ENCODE data around the gene MED15. TPM values are rescaled to one million over a fixed set of nuclear protein-coding genes. Genes with fewer than 3 reads are reported as not detected.

The MED15 gene
- total and polyA plus RNA-seq, 12 donors = 33.8 to 66.8 (median 40.9) TPM

DNA sequence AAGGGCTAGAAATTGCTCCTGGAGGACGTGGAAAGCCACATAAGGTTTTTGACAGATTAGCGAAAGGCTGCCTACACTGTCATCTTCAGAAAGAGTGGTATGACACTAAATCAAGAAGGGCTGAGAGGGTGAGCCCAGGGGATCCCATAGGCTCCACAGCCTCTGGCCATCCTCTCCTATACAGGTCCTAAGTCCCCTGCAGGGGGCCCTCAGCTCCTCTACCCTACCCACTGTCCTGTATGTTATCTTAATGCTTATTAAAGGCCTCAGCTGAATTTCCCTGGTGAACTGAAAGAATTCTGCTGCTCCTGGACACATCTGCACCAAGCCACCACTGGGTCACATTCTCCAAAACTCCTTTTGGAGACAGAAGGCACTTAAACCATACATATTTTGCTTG, 19.7 kb upstream of the MED15 start:
- TF ChIP-seq, protein P1, sequence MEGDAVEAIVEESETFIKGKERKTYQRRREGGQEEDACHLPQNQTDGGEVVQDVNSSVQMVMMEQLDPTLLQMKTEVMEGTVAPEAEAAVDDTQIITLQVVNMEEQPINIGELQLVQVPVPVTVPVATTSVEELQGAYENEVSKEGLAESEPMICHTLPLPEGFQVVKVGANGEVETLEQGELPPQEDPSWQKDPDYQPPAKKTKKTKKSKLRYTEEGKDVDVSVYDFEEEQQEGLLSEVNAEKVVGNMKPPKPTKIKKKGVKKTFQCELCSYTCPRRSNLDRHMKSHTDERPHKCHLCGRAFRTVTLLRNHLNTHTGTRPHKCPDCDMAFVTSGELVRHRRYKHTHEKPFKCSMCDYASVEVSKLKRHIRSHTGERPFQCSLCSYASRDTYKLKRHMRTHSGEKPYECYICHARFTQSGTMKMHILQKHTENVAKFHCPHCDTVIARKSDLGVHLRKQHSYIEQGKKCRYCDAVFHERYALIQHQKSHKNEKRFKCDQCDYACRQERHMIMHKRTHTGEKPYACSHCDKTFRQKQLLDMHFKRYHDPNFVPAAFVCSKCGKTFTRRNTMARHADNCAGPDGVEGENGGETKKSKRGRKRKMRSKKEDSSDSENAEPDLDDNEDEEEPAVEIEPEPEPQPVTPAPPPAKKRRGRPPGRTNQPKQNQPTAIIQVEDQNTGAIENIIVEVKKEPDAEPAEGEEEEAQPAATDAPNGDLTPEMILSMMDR (IDR thresholded peaks at IDR 0.05) = no peak
- no peak for ATAC-seq
- intact Hi-C loops (cut with DNase I) = no loop called here
- Histone ChIP-seq H3K9me3 (no peaks in the 10 kb centered on the region), H3K36me3 (peaks cover 0 to 32% (median 0%) of the 10 kb centered on the region in 9 donors), H3K4me3 (no peak overlapping the region), H3K27ac (no peak overlapping the region), H3K27me3 (no peaks in the 10 kb centered on the region), H3K4me1 (peaks cover 0 to 16% (median 0%) of the 10 kb centered on the region in 9 donors)
- WGBS, 2 donors = 97 to 100% methylated on average over 2 of the region's 2 CpGs
- no peak for DNase-seq

DNA sequence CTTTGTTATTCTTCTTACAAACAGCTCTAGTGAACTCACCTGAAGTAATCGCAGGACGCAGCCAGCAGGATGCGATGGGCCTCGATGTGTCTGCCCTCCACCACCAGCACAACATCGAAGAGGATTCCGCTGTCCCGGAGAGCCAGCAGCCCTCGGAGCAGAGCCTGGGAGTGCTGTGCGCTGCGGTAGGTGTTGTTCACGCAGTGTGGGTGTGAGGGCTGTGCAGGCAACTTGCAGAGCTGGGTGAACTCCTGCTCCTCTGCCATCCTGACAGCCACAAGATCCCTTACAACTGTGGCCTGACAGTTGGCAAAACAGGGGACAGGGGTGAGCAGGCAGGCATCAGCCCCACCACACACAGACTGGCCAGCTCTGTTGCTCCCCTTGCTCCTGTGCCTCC, 18.5 kb upstream of the MED15 start:
- intact Hi-C loops (cut with DNase I) = no loop called here
- peaks cover 0 to 20% (median 0%) of the 10 kb centered on the region in 9 donors for H3K36me3 ChIP-seq
- no peak for ATAC-seq

DNA sequence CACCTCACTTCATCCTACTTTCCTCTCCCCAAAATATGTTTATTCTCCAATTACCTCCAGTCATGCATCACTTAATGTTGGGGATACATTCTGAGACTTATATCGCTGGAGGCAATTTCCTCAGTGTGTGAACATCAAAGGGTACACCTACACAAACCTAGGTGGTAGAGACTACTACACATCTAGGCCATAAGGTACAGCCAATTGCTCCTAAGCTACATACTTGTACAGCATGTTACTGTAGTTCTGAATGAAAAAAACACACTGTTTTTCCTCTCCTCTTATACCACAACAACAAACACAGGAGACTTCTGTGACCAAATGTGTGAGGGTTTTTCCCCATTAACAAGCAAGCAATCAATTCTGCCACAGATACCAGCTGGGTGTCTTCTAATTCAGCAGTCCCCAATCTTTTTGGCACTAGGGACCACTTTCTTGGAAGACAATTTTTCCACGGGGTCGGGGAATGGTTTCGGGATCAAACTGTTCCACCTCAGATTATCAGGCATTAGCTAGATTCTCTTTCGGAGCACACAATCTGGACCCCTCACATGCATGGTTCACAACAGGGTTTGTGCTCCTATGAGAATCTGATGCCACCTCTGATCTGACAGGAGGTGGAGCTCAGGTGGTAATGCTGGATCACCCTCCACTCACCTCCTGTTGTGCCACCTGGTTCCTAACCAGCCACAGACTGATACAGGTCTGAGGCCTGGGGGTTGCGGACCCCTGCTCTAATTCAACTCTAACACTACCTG, 17.0 kb upstream of the MED15 start:
- 90 to 91% methylated on average over 6 of the region's 6 CpGs for WGBS, 2 donors
- intact Hi-C loops (cut with DNase I) = loop anchor here in 1 of 10 donors (10.0 kb wide), 1 partner anchor 56 kb away; the partner anchor contains the start of gene SCARF2
- peaks cover 2 to 34% (median 16%) of the 10 kb centered on the region in 9 donors for H3K4me1 ChIP-seq

More for the DNA sequence above, 18.5 kb upstream of the MED15 start:
- TF ChIP-seq, protein P1 (IDR thresholded peaks at IDR 0.05) = no peak
- no peak for DNase-seq
- Histone ChIP-seq H3K4me1 (peaks cover 0 to 23% (median 8%) of the 10 kb centered on the region in 9 donors), H3K4me3 (no peak overlapping the region), H3K9me3 (no peaks in the 10 kb centered on the region), H3K27ac (no peak overlapping the region), H3K27me3 (no peaks in the 10 kb centered on the region)
- WGBS, 2 donors = 83 to 84% methylated on average over 11 of the region's 11 CpGs

DNA sequence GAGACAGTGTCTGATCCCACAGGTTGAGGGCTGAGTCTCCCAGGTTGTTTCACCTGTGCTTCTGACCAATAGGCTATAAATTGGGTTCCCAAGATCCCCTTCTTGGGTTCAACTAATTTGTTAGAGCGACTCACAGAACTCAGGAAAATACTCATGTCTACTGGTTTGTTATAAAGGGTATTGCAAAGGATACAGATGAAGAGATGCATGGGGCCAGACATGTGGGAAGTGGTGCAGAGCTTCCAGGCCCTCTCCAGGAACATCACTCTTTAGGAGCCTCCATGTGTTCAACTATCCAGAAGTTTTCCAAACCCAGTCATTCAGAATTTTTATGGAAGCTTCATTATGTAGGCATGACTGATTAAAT, 16.5 kb upstream of the MED15 start:
- ATAC-seq (no peak), DNase-seq (no peak)
- 97 to 100% methylated on average over 1 of the region's 1 CpG for WGBS, 2 donors
- Histone ChIP-seq H3K27me3 (no peaks in the 10 kb centered on the region), H3K9me3 (no peaks in the 10 kb centered on the region), H3K27ac (no peak overlapping the region), H3K36me3 (peaks cover 0 to 17% (median 0%) of the 10 kb centered on the region in 9 donors), H3K4me1 (peaks cover 2 to 34% (median 16%) of the 10 kb centered on the region in 9 donors), H3K4me3 (no peak overlapping the region)
- intact Hi-C loops (cut with DNase I) = loop anchor here in 1 of 10 donors (10.0 kb wide), 1 partner anchor 56 kb away; the partner anchor contains the start of gene SCARF2
- TF ChIP-seq, protein P1 (IDR thresholded peaks at IDR 0.05) = no peak

More for the DNA sequence above, 17.0 kb upstream of the MED15 start:
- H3K27me3 ChIP-seq = no peaks in the 10 kb centered on the region
- TF ChIP-seq, protein P1 (IDR thresholded peaks at IDR 0.05) = no peak
- no peak for ATAC-seq
- no peaks in the 10 kb centered on the region for H3K9me3 ChIP-seq
- H3K27ac ChIP-seq = no peak overlapping the region
- no peak for DNase-seq
- H3K4me3 ChIP-seq = no peak overlapping the region
- peaks cover 0 to 17% (median 0%) of the 10 kb centered on the region in 9 donors for H3K36me3 ChIP-seq
